HEK293 (cell line): ENCODE results near the gene CLCN3.

Experiments
- CTCF ChIA-PET: fragments of 350-600 bp; formaldehyde crosslinking; extraction: SDS; loops from one replicate; lab custom pipeline; 2021; ENCODE audit warnings: antibody characterized with exemption; lab: Yijun Ruan, JAX
- POLR2A ChIA-PET: fragments of 300-600 bp; formaldehyde crosslinking; extraction: SDS; loops from one replicate; lab custom pipeline; 2020; ENCODE audit warnings: antibody characterized with exemption, inconsistent platforms; lab: Yijun Ruan, JAX
- H3K27ac ChIP-seq: fragments of 200-500 bp; sonication (Bioruptor generic); 2 replicates; pipeline ENCODE4 v1.5.1; 2014; ENCODE audit warnings: low read depth, low read length, control low read depth, inconsistent platforms; ENCODE audit errors: extremely low read depth
- H3K36me3 ChIP-seq, 2 experiments: fragments of 200-500 bp in 1 of 2; sonication (Bioruptor generic) in 1 of 2; 1 replicate in 1 of 2; 2 replicates in 1 of 2; pipeline ENCODE4 v1.5.1; 2014 to 2017; ENCODE audit warnings: inconsistent platforms in 2 of 2, low read length in 2 of 2; ENCODE audit not compliant: control insufficient read depth in 2 of 2, insufficient read depth in 1 of 2
- H3K4me1 ChIP-seq: fragments of 200-500 bp; sonication (Bioruptor generic); 2 replicates; pipeline ENCODE4 v1.5.1; 2014; ENCODE audit warnings: mild to moderate bottlenecking, low read length, inconsistent platforms; ENCODE audit not compliant: control insufficient read depth, insufficient read depth
- H3K4me3 ChIP-seq: 2 replicates; pipeline ENCODE4 v1.5.1; 2011; ENCODE audit warnings: low read depth, mild to moderate bottlenecking, control low read depth, low read length, moderate library complexity
- H3K9me3 ChIP-seq: fragments of 200-500 bp; sonication (Bioruptor generic); 2 replicates; pipeline ENCODE4 v1.5.1; 2014; ENCODE audit warnings: low read depth, low read length, inconsistent platforms; ENCODE audit not compliant: control insufficient read depth, insufficient read depth
- EGR2 ChIP-seq: fragments of 450-650 bp; formaldehyde crosslinking; IDR thresholded peaks from 2 replicates; pipeline ENCODE4 v1.5.1; 2016; ENCODE audit warnings: low read depth, missing biosample characterization, missing genetic modification characterization
- GLI4 ChIP-seq: fragments of 450-650 bp; formaldehyde crosslinking; IDR thresholded peaks from 2 replicates; pipeline ENCODE4 v1.5.1; 2016; ENCODE audit warnings: missing biosample characterization, missing genetic modification characterization
- HIC1 ChIP-seq: fragments of 450-650 bp; formaldehyde crosslinking; IDR thresholded peaks from 2 replicates; pipeline ENCODE4 v1.5.1; 2016; ENCODE audit warnings: missing biosample characterization, missing genetic modification characterization
- INSM2 ChIP-seq: fragments of 450-650 bp; formaldehyde crosslinking; IDR thresholded peaks from 2 replicates; pipeline ENCODE4 v1.5.1; 2016; ENCODE audit warnings: missing biosample characterization, missing genetic modification characterization
- PRDM1 ChIP-seq: fragments of 450-650 bp; formaldehyde crosslinking; IDR thresholded peaks from 2 replicates; pipeline ENCODE4; 2016; ENCODE audit warnings: missing biosample characterization, missing genetic modification characterization
- REPIN1 ChIP-seq: fragments of 450-650 bp; formaldehyde crosslinking; IDR thresholded peaks from 2 replicates; pipeline ENCODE4 v1.5.1; 2017; ENCODE audit warnings: missing biosample characterization, missing genetic modification characterization, low read depth
- TRIM28 ChIP-seq: IDR thresholded peaks from 2 replicates; pipeline ENCODE4 v1.6.1; 2011; ENCODE audit warnings: low read length, control low read depth, borderline replicate concordance
- ZBTB44 ChIP-seq: fragments of 450-650 bp; IDR thresholded peaks from 2 replicates; pipeline ENCODE4 v1.5.1; 2018; ENCODE audit warnings: missing biosample characterization, mild to moderate bottlenecking, missing genetic modification characterization
- ZEB2 ChIP-seq: fragments of 450-650 bp; formaldehyde crosslinking; IDR thresholded peaks from 2 replicates; pipeline ENCODE4 v1.5.1; 2016; ENCODE audit warnings: missing biosample characterization, missing genetic modification characterization
- ZNF112 ChIP-seq: fragments of 450-650 bp; formaldehyde crosslinking; IDR thresholded peaks from 2 replicates; pipeline ENCODE4 v1.5.0; 2017; ENCODE audit warnings: missing biosample characterization, missing genetic modification characterization
- ZNF18 ChIP-seq: fragments of 450-650 bp; formaldehyde crosslinking; IDR thresholded peaks from 2 replicates; pipeline ENCODE4 v1.5.1; 2016; ENCODE audit warnings: missing biosample characterization, missing genetic modification characterization
- ZNF221 ChIP-seq: fragments of 450-650 bp; formaldehyde crosslinking; IDR thresholded peaks from 2 replicates; pipeline ENCODE4 v1.5.1; 2017; ENCODE audit warnings: missing biosample characterization, missing genetic modification characterization, borderline replicate concordance
- ZNF335 ChIP-seq: fragments of 450-650 bp; formaldehyde crosslinking; conservative IDR thresholded peaks from 2 replicates; pipeline ENCODE4 v1.5.1; 2016; ENCODE audit warnings: missing biosample characterization, missing genetic modification characterization
- ZNF518A ChIP-seq: fragments of 450-650 bp; formaldehyde crosslinking; conservative IDR thresholded peaks from 2 replicates; pipeline ENCODE4 v1.5.1; 2016; ENCODE audit warnings: low read depth, missing biosample characterization, missing genetic modification characterization
- ZNF549 ChIP-seq: fragments of 450-650 bp; IDR thresholded peaks from 2 replicates; pipeline ENCODE4 v1.5.1; 2018; ENCODE audit warnings: missing biosample characterization, missing genetic modification characterization, mild to moderate bottlenecking, inconsistent platforms, moderate library complexity
- ZNF580 ChIP-seq: fragments of 450-650 bp; formaldehyde crosslinking; IDR thresholded peaks from 2 replicates; pipeline ENCODE4 v1.5.1; 2016; ENCODE audit warnings: missing biosample characterization, missing genetic modification characterization
- ZNF639 ChIP-seq: fragments of 450-650 bp; formaldehyde crosslinking; IDR thresholded peaks from 2 replicates; pipeline ENCODE4 v1.5.1; 2016; ENCODE audit warnings: missing biosample characterization, missing genetic modification characterization
- ZNF777 ChIP-seq: fragments of 450-650 bp; formaldehyde crosslinking; IDR thresholded peaks from 2 replicates; pipeline ENCODE4 v1.5.1; 2017; ENCODE audit warnings: missing biosample characterization, missing genetic modification characterization, borderline replicate concordance
- ZSCAN16 ChIP-seq: fragments of 450-650 bp; formaldehyde crosslinking; IDR thresholded peaks from 2 replicates; pipeline ENCODE4 v1.5.1; 2016; ENCODE audit warnings: missing biosample characterization, missing genetic modification characterization
- ZSCAN23 ChIP-seq: fragments of 450-650 bp; formaldehyde crosslinking; IDR thresholded peaks from 2 replicates; pipeline ENCODE4 v1.5.1; 2016; ENCODE audit warnings: missing biosample characterization, missing genetic modification characterization

CLCN3 gene

GRCh38 chr4:169582203-169582602, 38.2 kb upstream of the CLCN3 start:
- no peak overlapping the region for H3K27ac ChIP-seq
- POLR2A ChIA-PET, result no interaction called here

GRCh38 chr4:169582706-169583105, 37.7 kb upstream of the CLCN3 start:
- Histone ChIP-seq H3K4me1 (no peaks in the 10 kb centered on the region), H3K9me3 (no peaks in the 10 kb centered on the region), H3K4me3 (no peak overlapping the region), H3K36me3 (peaks cover 8 to 16% of the 10 kb centered on the region in 2 experiments; a peak in 2 of 3 replicates), H3K27ac (no peak overlapping the region)
- ChIA-PET CTCF (no interaction called here), POLR2A (no interaction called here)
- TF ChIP-seq GLI4 (tag by site-specific recombination) (no peak), ZNF112 (tag by site-specific recombination) (no peak), ZBTB44 (tag by site-specific recombination) (no peak), REPIN1 (tag by site-specific recombination) (no peak), ZNF580 (no peak), ZSCAN16 (no peak), ZNF18 (tag by site-specific recombination) (no peak), ZNF518A (no peak)

More at GRCh38 chr4:169582203-169582602, 38.2 kb upstream of the CLCN3 start:
- no peaks in the 10 kb centered on the region for H3K4me1 ChIP-seq
- H3K36me3 ChIP-seq, result peaks cover 8 to 16% of the 10 kb centered on the region in 2 experiments; a peak in 2 of 3 replicates
- no peak overlapping the region for H3K4me3 ChIP-seq
- CTCF ChIA-PET, result no interaction called here
- H3K9me3 ChIP-seq, result no peaks in the 10 kb centered on the region
- no peak for TF ChIP-seq ZEB2 (tag by site-specific recombination)
- TF ChIP-seq ZNF549 (tag by site-specific recombination), result no peak
- TF ChIP-seq ZNF221, result no peak
- TF ChIP-seq INSM2 (tag by site-specific recombination), result no peak
- no peak for TF ChIP-seq HIC1 (tag by site-specific recombination)
- no peak for TF ChIP-seq PRDM1 (tag by site-specific recombination)
- no peak for TF ChIP-seq ZNF335 (tag by site-specific recombination)
- no peak for TF ChIP-seq EGR2 (tag by site-specific recombination)
- TF ChIP-seq TRIM28, result no peak
- TF ChIP-seq ZNF112 (tag by site-specific recombination), result no peak
- TF ChIP-seq ZNF639 (tag by site-specific recombination), result no peak
- no peak for TF ChIP-seq ZSCAN23 (tag by site-specific recombination)
- no peak for TF ChIP-seq ZNF777
